ENCODE data around the gene NDE1. TPM values are rescaled to one million over a fixed set of nuclear protein-coding genes. Genes with fewer than 3 reads are reported as not detected.
A peak's percentile ranks its signal among the peaks of the same experiment; 100 is the strongest.
"Not testable (repeated sequence)": the region's sequence is repeated elsewhere in the genome, so short reads cannot be mapped to it uniquely, and the experiment has no call there.

Gene NDE1
- polyA plus RNA-seq, 2 of the 4 experiments (the other 2 are of a cell fraction), result 27.6 to 30.6 TPM

- FAIRE-seq, POLR2A ChIA-PET: not testable (repeated sequence)
- peak overlapping the region; percentile 99 to 100 for H3K27ac ChIP-seq
These were observed 5.0 kb upstream of the NDE1 start for GRCh38 chr16:15644962-15645465.

GRCh38 chr16:15646557-15647293, 3.3 kb upstream of the NDE1 start:
- CTCF ChIA-PET, result interaction anchor here (0.7 to 1.5 kb wide), 2 partner anchors 10 to 35 kb away, joined by 3 to 5 read pairs; no protein-coding TSS in a partner anchor
- FAIRE-seq; H3K4me2 ChIP-seq; ATAC-seq; H3K9me3 ChIP-seq; DNase-seq (ENCODE audit: low read depth in 1 of 2, low spot score in 1 of 2); H3K4me3 ChIP-seq; POLR2A ChIA-PET: not testable (repeated sequence)
- peaks cover 31% of the 10 kb centered on the region for H3K4me1 ChIP-seq
- 75% methylated on average over 13 of the region's 13 CpGs for WGBS (ENCODE audit: missing lambda C conversion rate)
- 0 out of 6 replicates have a peak overlapping the region, but pooled peaks of 1 of the 2 experiments have one; percentile 4 for H3K27ac ChIP-seq

More at GRCh38 chr16:15644962-15645465, 5.0 kb upstream of the NDE1 start:
- TF ChIP-seq ZNF302 (CRISPR knock-in tag; IDR thresholded peaks at IDR 0.05) (0 out of 2 replicates have a peak, but pooled peaks have one; percentile 35), CEBPB (IDR thresholded peaks at IDR 0.05) (peak in 1 of 2 experiments; percentile 53; a peak in 1 of 4 replicates), FOSL2 (IDR thresholded peaks at IDR 0.05) (peak; percentile 19; the same call in 1 of the 2 replicates), FOSL2 (CRISPR knock-in tag; IDR thresholded peaks at IDR 0.05) (peak; percentile 72)
- H3K9me3 ChIP-seq, H3K4me3 ChIP-seq, ATAC-seq: not testable (repeated sequence)
- 68% methylated on average over 10 of the region's 10 CpGs for WGBS (ENCODE audit: missing lambda C conversion rate)
- Histone ChIP-seq H3K4me1 (peaks cover 34% of the 10 kb centered on the region), H3K4me2 (peak overlapping the region; percentile 81)
- CTCF ChIA-PET, result interaction anchor here (1.5 kb wide), 1 partner anchor 59 kb away, joined by 4 read pairs; no protein-coding TSS in a partner anchor
- peak in 1 of 2 experiments; percentile 81 for DNase-seq (ENCODE audit: low read depth in 1 of 2, low spot score in 1 of 2)

DNA sequence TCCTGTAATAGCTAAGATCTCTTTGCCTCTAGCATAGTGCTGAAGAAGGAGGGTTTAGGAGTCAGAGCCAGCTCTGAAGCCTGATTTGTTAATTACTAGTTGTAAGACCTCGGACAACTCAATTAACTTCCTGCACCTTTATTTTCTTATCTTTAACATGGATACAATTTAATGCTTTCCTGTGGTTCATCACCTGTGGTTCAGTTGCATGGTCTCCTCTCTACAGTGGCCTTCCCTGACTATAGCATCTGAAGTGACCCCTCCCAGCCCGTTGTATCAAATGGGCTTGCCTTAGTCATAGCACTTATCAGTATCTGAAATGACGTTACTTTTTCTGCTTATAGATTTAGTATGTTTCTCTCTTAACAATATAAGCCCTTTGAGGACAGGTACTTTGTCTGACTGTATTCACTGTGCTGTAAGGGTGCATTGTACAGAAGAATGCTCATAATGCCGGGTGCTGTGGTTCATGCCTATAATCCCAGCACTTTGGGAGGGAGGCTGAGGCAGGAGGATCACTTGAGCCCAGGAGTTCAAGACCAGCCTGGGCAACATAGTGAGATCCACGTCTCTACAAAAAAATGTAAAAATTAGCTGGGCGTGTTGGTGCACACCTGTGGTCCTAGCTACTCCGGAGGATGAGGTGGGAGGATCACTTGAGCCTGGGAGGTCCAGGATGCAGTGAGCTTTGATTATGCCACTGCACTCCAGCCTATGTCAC, 2.6 kb upstream of the NDE1 start:
- ATAC-seq (no peak), DNase-seq (ENCODE audit: low read depth in 1 of 2, low spot score in 1 of 2) (no peak), FAIRE-seq (no peak)
- H3K4me3 ChIP-seq, result no peak overlapping the region
- no peak for TF ChIP-seq MYC (IDR thresholded peaks at IDR 0.05; ENCODE audit: borderline replicate concordance, low read length)
- no peak for TF ChIP-seq KDM1A (IDR thresholded peaks at IDR 0.05; ENCODE audit: low read depth)
- no peak for TF ChIP-seq PBX3 (IDR thresholded peaks at IDR 0.05)
- TF ChIP-seq, protein P1, sequence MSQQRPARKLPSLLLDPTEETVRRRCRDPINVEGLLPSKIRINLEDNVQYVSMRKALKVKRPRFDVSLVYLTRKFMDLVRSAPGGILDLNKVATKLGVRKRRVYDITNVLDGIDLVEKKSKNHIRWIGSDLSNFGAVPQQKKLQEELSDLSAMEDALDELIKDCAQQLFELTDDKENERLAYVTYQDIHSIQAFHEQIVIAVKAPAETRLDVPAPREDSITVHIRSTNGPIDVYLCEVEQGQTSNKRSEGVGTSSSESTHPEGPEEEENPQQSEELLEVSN (IDR thresholded peaks at IDR 0.05; ENCODE audit: borderline replicate concordance, low read depth), result no peak
- TF ChIP-seq SREBF2 (IDR thresholded peaks at IDR 0.05), result no peak
- TF ChIP-seq CHD4 (IDR thresholded peaks at IDR 0.05; ENCODE audit: borderline replicate concordance), result no peak
- no peak for TF ChIP-seq CBX8 (IDR thresholded peaks at IDR 0.05)
- no peak for TF ChIP-seq FOXS1 (CRISPR knock-in tag; IDR thresholded peaks at IDR 0.05)
- no peak for TF ChIP-seq NFE2L2 (conservative IDR thresholded peaks at IDR 0.05; ENCODE audit: low read length)
- no peak for TF ChIP-seq ZSCAN20 (CRISPR knock-in tag; IDR thresholded peaks at IDR 0.05)
- TF ChIP-seq JUNB (IDR thresholded peaks at IDR 0.05), result no peak
- no peak for TF ChIP-seq EP300 (IDR thresholded peaks at IDR 0.05)
- TF ChIP-seq HES2 (IDR thresholded peaks at IDR 0.05), result no peak
- 76% methylated on average over 7 of the region's 7 CpGs for WGBS (ENCODE audit: missing lambda C conversion rate)
- no peak overlapping the region for H3K27ac ChIP-seq
- peaks cover 31% of the 10 kb centered on the region for H3K4me1 ChIP-seq
- H3K4me2 ChIP-seq, result no peak overlapping the region
- no peaks in the 10 kb centered on the region for H3K9me3 ChIP-seq
- POLR2A ChIA-PET, result no interaction called here
- CTCF ChIA-PET, result interaction anchor here (1.0 to 1.5 kb wide), 2 partner anchors 35 to 57 kb away, joined by 3 to 5 read pairs; no protein-coding TSS in a partner anchor

Measured in A549 (cell line).